Activated naive CD8-positive, alpha-beta T cell (primary cell): Measurements from ENCODE around the gene DCLK3.

Source experiments
- H3K27ac Mint-ChIP-seq: one replicate; pipeline ENCODE4 v1.8.0; 2021; ENCODE audit warnings: mixed read lengths
- H3K27me3 Mint-ChIP-seq: one replicate; pipeline ENCODE4 v1.8.0; 2021; ENCODE audit warnings: mixed read lengths
- H3K36me3 Mint-ChIP-seq: one replicate; pipeline ENCODE4 v1.8.0; 2021; ENCODE audit warnings: mixed read lengths
- H3K4me1 Mint-ChIP-seq: one replicate; pipeline ENCODE4 v1.8.0; 2021; ENCODE audit warnings: low read depth, mixed read lengths
- H3K4me3 Mint-ChIP-seq: one replicate; pipeline ENCODE4 v1.8.0; 2021; ENCODE audit warnings: mild to moderate bottlenecking, mixed read lengths
- H3K9me3 Mint-ChIP-seq: one replicate; pipeline ENCODE4 v1.8.0; 2021; ENCODE audit warnings: low read depth, mixed read lengths

Gene DCLK3

DNA sequence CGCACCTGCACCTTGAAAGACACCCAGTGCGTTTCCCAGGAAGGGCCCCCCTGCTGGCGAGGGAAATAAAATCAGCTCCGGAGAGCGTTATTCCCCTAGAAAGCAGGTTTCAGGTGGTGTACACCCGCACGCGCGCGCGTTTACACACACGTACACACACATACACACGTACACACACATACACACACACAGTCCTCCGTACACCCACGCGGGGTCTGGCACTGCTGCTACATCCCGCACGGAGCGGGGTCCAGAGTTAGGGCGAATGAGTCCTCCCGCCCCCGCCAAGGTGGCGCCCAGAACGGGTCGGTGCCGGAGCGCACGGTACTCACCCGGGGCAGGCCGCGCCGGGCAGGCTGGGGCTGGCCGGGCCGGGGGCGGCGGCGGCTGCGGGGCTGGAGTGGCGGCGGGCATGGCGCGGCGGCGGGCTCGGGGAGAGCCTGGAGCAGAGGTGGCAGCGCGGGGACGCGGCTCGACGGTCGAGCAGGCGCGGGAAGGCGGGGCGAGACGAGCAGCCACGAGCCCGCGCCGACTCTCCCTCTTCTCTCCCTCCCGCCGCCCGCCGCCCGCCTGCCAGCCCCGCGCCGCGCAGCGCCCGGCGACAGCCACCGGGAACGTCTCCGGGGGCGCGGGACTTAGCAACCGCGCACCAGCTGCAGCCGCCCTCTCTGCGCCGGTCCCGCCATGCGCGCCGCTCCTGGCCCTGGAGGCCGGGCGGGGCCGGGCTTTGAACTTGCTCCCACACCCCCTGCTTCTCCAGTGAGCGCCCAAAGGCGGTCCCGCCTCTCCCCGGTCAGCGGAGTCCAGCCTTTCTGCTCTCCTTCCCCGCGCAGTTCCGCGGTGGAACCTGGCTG is at the start of gene DCLK3:
Gene DCLK3, minus strand, starts transcription at position 704 of the 854 bp plus-strand sequence. Its CDS starts 290 bp downstream, at position 414.
- Mint-ChIP-seq H3K27ac (no peak within 1 kb of the TSS), H3K4me3 (peak within 1 kb of the TSS; percentile 73), H3K27me3 (peaks cover 56% of the 10 kb centered on the region), H3K9me3 (no peaks in the 10 kb centered on the region), H3K36me3 (no peaks in the 10 kb centered on the region), H3K4me1 (peaks cover 7% of the 10 kb centered on the region)

GRCh38 chr3:36813305-36813704 is 49.0 kb upstream of the DCLK3 start:
- no peaks in the 10 kb centered on the region for H3K27me3 Mint-ChIP-seq
- no peak overlapping the region for H3K27ac Mint-ChIP-seq
- H3K36me3 Mint-ChIP-seq = no peaks in the 10 kb centered on the region
- H3K9me3 Mint-ChIP-seq = no peaks in the 10 kb centered on the region
- H3K4me1 Mint-ChIP-seq = no peaks in the 10 kb centered on the region
- no peak overlapping the region for H3K4me3 Mint-ChIP-seq

- Mint-ChIP-seq H3K9me3 (no peaks in the 10 kb centered on the region), H3K27ac (no peak overlapping the region), H3K27me3 (no peaks in the 10 kb centered on the region)
Measured at GRCh38 chr3:36812240-36812639, 47.9 kb upstream of the DCLK3 start.

GRCh38 chr3:36811768-36812167 is 47.4 kb upstream of the DCLK3 start:
- Mint-ChIP-seq H3K4me1 (no peaks in the 10 kb centered on the region), H3K36me3 (no peaks in the 10 kb centered on the region), H3K9me3 (peaks cover 3% of the 10 kb centered on the region), H3K27me3 (no peaks in the 10 kb centered on the region), H3K4me3 (no peak overlapping the region), H3K27ac (no peak overlapping the region)

More at GRCh38 chr3:36812240-36812639, 47.9 kb upstream of the DCLK3 start:
- no peaks in the 10 kb centered on the region for H3K4me1 Mint-ChIP-seq
- H3K36me3 Mint-ChIP-seq = no peaks in the 10 kb centered on the region
- no peak overlapping the region for H3K4me3 Mint-ChIP-seq

DNA sequence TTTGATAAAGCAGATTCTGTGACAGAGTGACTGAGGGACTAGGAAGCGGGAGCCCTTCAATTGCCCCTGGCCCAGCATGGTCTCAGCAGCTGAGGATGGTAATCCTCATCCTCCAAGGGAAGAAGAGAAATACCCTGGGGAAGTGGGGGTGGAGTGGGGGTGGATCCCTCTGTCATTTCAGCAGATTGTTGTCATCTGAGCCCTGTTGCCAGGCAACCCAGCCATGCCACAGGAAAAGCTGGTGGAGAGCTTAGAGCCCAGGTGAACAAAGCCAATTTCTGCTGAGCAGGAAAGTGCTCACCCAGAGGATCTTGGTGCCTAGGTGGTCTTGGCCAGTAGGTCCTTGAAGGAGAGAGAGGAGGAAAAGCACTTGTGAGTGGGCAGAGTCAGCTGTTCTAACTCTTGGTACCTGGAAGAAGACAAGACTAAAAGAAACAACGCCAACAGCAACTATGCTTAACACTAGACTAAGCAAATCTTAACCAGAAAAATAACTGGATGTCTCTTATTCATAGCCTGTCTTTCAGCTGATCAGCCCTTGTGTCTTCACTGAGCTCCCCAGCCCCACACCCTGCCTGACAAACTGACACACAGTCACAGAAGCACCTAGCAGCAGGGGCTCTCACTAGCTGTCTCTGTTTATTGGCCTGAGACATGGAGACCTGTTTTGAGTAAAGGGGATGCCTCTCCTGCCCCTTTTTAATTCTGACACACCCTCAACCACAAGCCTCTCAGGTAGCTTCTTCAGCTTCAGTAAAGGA is 40.1 kb upstream of the DCLK3 start:
- Mint-ChIP-seq H3K27me3 (peaks cover 22% of the 10 kb centered on the region), H3K4me3 (no peak overlapping the region), H3K27ac (no peak overlapping the region), H3K4me1 (no peaks in the 10 kb centered on the region), H3K36me3 (peaks cover 21% of the 10 kb centered on the region), H3K9me3 (peaks cover 13% of the 10 kb centered on the region)

DNA sequence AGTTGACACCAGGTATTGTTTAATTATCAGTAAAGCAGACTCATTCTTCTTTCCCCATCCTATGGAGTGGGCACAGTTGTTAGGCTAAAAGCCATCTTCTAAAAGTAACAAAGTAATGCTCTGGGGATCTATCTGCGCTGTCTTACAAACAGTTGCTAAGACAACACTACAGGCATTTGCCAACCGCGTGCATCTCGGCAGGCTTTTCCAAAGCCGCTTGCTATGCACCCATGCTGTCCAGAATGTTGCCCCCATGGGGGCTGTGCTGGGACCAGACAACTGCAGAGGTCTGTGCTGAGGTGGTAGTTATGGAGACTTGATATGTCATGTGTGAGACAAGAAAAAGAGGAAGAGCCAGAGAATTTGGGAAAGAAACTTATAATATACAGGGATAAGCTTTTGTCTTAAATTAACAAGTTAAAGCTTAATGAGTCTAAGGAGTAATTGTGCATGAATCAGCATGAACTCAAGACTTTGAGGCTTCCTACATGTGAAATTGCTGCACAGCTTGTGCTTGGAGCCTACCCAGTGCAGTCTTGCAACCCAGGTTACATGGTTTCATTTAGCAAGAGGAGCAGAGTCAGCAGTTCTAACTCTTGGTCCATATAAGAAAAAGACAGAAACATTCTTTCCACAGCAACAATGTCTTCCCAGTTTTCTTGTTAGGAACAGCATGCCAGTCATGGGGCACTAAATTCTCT is 38.9 kb upstream of the DCLK3 start:
- Mint-ChIP-seq H3K4me1 (no peaks in the 10 kb centered on the region), H3K27me3 (peaks cover 22% of the 10 kb centered on the region), H3K4me3 (no peak overlapping the region), H3K36me3 (peaks cover 21% of the 10 kb centered on the region), H3K27ac (no peak overlapping the region), H3K9me3 (peaks cover 13% of the 10 kb centered on the region)

GRCh38 chr3:36800533-36801116 is 36.3 kb upstream of the DCLK3 start:
- no peaks in the 10 kb centered on the region for H3K4me1 Mint-ChIP-seq
- no peak overlapping the region for H3K27ac Mint-ChIP-seq
- H3K4me3 Mint-ChIP-seq = no peak overlapping the region
- H3K9me3 Mint-ChIP-seq = no peaks in the 10 kb centered on the region
- peaks cover 17% of the 10 kb centered on the region for H3K27me3 Mint-ChIP-seq
- H3K36me3 Mint-ChIP-seq = peaks cover 14% of the 10 kb centered on the region

DNA sequence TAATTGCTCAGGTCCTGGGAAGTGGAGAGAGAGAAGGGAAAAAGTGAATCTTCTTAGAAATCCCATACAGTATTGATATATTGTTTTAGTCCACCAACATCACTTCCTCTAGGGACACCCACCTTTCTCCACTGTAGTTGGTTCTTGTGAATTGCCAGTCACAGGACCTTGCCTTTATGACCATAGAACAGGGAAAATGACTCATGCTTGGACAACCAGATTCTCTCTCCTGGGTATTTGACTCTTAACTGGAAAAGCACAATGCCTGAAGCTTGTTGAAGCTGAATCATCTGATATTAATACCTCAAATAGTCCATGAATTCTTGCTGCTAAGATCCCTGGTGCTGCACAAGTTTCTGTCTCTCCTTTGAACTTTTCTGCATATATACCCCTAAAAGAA is 32.5 kb upstream of the DCLK3 start:
- Mint-ChIP-seq H3K9me3 (no peaks in the 10 kb centered on the region), H3K4me3 (no peak overlapping the region), H3K27ac (no peak overlapping the region), H3K4me1 (no peaks in the 10 kb centered on the region), H3K36me3 (peaks cover 10% of the 10 kb centered on the region), H3K27me3 (peaks cover 12% of the 10 kb centered on the region)

DNA sequence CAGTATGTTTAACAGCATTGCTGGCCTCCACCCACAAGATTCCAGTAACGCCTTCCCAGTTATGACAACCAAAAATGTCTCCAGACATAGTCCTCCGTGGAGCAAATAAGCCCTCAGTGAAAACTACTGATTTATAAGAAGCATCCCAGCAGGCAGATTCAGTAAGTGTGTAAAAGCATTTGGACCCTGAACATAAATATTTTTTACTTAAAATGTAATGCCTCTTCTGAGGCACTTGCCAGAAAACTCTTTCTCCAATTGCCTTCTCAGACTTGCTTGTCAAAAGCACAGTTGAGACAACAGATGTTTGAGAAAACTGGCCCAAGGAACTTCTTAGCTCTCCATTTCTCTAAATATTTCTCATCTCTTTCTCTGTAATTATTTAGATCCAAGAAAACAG is 31.8 kb upstream of the DCLK3 start:
- Mint-ChIP-seq H3K27me3 (peaks cover 8% of the 10 kb centered on the region), H3K9me3 (no peaks in the 10 kb centered on the region), H3K36me3 (peaks cover 6% of the 10 kb centered on the region), H3K4me1 (no peaks in the 10 kb centered on the region), H3K27ac (no peak overlapping the region), H3K4me3 (no peak overlapping the region)

- no peaks in the 10 kb centered on the region for H3K4me1 Mint-ChIP-seq
- no peaks in the 10 kb centered on the region for H3K9me3 Mint-ChIP-seq
- H3K27me3 Mint-ChIP-seq = peaks cover 4% of the 10 kb centered on the region
- H3K4me3 Mint-ChIP-seq = no peak overlapping the region
- H3K27ac Mint-ChIP-seq = no peak overlapping the region
- H3K36me3 Mint-ChIP-seq = peaks cover 4% of the 10 kb centered on the region
Measured at GRCh38 chr3:36795622-36796021, 31.3 kb upstream of the DCLK3 start.

DNA sequence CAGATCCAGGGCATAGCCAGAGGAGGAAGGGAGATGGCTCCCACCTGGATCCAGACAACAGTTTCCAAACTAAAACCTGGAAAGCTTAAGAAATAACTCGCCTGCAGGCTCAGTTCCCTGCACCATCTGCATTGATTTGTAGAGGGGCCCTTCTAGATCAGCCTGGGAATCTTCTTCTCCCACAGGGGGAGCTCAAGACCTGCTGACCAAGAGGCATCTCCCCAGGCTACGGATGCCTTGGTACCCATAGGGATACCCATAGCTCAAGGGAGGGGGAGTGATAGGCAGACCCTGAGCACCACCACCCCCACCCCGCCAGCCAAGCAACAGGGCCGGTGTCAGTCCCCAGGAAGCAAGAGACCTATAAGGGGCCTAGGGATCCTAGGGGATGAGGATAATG is 28.0 kb upstream of the DCLK3 start:
- no peaks in the 10 kb centered on the region for H3K9me3 Mint-ChIP-seq
- H3K36me3 Mint-ChIP-seq = no peaks in the 10 kb centered on the region
- peaks cover 4% of the 10 kb centered on the region for H3K27me3 Mint-ChIP-seq
- H3K4me1 Mint-ChIP-seq = no peaks in the 10 kb centered on the region
- no peak overlapping the region for H3K27ac Mint-ChIP-seq
- H3K4me3 Mint-ChIP-seq = no peak overlapping the region

DNA sequence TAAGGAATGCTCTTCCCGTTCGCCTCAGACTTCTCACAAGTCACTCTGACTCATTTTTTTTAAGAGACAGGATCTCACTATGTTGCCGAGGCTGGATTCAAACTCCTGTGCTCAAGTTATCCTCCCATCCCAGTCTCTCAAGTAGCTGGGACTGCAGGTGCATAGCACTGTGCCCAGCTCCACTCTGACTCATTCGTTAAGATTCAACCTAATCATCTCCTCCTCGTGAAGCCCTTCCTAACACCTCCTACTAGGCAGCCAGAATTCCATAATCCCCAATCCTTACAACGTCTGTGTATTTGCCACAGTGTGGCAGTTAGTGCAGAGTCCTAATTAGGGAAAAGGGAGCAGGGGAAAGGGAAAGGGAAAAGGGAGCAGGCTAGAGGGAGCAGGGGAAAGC is 26.4 kb upstream of the DCLK3 start:
- Mint-ChIP-seq H3K27me3 (peaks cover 4% of the 10 kb centered on the region), H3K27ac (no peak overlapping the region), H3K9me3 (no peaks in the 10 kb centered on the region), H3K4me3 (no peak overlapping the region), H3K36me3 (no peaks in the 10 kb centered on the region), H3K4me1 (no peaks in the 10 kb centered on the region)

DNA sequence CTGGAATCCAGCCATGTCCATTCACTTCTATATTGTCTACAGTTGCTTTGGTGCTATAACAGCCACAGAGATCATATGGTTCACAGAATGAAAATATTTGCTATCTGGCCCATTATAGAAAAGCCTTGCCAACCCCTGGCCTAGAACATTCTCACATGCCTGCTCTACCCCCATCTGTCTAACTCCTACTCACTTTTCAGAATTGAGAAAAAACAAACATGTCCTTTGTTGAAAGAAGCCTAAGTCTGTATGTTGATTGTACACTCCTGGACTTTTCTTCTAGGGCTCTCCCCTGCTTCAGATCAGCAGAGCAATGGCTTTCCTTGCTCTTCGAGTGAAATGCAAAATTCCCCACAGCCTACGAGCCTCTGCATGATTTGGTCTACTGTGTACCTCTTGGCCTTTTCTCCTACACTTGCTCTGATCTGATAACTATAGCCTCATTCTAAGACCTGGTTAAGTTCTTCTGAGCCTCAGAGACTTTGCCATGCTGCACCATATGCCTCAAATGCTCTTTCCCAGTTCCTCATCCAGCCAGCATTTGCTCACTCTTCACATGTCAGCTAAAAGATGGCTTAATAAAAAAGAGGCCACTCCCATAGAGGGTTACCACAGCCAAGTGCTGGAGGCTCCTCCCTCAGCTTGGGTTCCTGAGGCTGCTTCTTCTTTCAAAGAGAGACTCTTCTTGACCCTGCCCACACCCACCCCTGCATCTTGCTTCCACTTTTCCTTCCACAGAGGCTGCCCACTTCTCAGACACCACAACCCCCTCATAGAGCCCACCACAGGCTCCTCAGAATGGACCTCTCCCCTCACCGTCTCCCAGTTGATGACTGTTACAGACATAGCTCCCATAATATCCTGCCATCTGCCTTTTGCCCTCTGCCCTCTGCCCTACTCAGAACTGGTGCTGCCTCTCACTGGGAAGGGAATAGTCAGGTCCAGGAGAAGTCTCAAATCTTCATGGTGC is 22.9 kb upstream of the DCLK3 start:
- Mint-ChIP-seq H3K4me3 (no peak overlapping the region), H3K36me3 (no peaks in the 10 kb centered on the region), H3K27me3 (peaks cover 4% of the 10 kb centered on the region), H3K9me3 (no peaks in the 10 kb centered on the region), H3K27ac (no peak overlapping the region), H3K4me1 (no peaks in the 10 kb centered on the region)

DNA sequence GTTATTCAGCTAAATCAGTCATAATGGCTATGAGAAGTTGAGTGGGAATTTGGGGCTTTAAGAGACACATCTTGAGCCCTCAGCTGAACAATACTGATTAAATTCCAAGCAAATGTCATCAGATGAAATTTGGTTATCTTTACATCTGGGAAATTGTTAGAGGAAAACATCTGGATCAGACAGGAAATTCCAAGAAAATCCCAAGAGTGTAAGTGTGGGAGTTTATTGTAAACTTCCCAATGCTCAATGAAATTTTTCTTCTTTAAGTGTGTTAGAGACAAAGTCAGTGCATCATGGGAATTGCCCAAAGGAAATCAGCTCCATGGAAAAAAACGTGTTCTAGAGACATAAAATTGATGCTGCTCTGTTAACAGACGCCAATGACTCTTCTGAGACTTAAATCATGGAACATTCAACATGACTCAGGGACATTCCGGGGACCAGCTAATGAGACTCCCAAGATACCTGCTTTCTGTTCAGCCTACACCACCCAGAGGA is 19.8 kb upstream of the DCLK3 start:
- Mint-ChIP-seq H3K9me3 (no peaks in the 10 kb centered on the region), H3K4me1 (no peaks in the 10 kb centered on the region)

More for the DNA sequence above, 19.8 kb upstream of the DCLK3 start:
- Mint-ChIP-seq H3K27me3 (no peaks in the 10 kb centered on the region), H3K36me3 (no peaks in the 10 kb centered on the region), H3K27ac (no peak overlapping the region), H3K4me3 (no peak overlapping the region)
